GM12878 (cell line): ENCODE results near the gene COL25A1. TPM values are rescaled to one million over a fixed set of nuclear protein-coding genes. Genes with fewer than 3 reads are reported as not detected.

Source experiments
- ATAC-seq: fragments of 200-7000 bp; cut with Tn5 transposase; 3 replicates; pipeline ENCODE4 v1.9.1; 2020; ENCODE audit warnings: mild to moderate bottlenecking, moderate library complexity
- BruUV-seq: library from RNA; stranded (reverse); fragments of 400-500 nt; replicated peaks from 2 replicates; lab custom pipeline; 2021; lab: Mats Ljungman, UMichigan
- CTCF ChIA-PET: fragments of 300-600 bp; sonication (Branson Sonifier 250); formaldehyde crosslinking; extraction: SDS; loops from one replicate; lab custom pipeline; 2021; ENCODE audit warnings: inconsistent platforms; lab: Yijun Ruan, JAX
- POLR2A ChIA-PET: fragments of 350-600 bp; formaldehyde crosslinking; extraction: SDS; loops from one replicate; lab custom pipeline; 2021; ENCODE audit warnings: inconsistent platforms; lab: Charles Lee
- RAD21 ChIA-PET: fragments of 300-600 bp; sonication (Branson Sonifier 250); formaldehyde crosslinking; loops from one replicate; lab custom pipeline; 2023; ENCODE audit warnings: antibody characterized with exemption; ENCODE audit not compliant: unreplicated experiment; lab: Charles Lee
- SMC1A ChIA-PET: fragments of 300-600 bp; sonication (Branson Sonifier 250); formaldehyde crosslinking; loops from one replicate; lab custom pipeline; 2023; ENCODE audit not compliant: unreplicated experiment, uncharacterized antibody; lab: Charles Lee
- DNase-seq: peaks from one replicate; pipeline ENCODE4 v3.0.0-alpha.2; 2011; ENCODE audit warnings: low read depth, low spot score
- FAIRE-seq: peaks from 3 replicates; lab custom pipeline; 2011; peaks lifted over from hg19 to GRCh38; lab: Jason Lieb, UNC
- H2AFZ ChIP-seq: 2 replicates; pipeline ENCODE4 v1.6.0; 2011; ENCODE audit warnings: low read depth, low read length, control low read depth; ENCODE audit not compliant: control insufficient read depth
- H3K27ac ChIP-seq: 2 replicates; pipeline ENCODE4 v1.5.1; 2011; ENCODE audit warnings: control low read depth; ENCODE audit not compliant: control insufficient read depth, insufficient read depth
- H3K27me3 ChIP-seq, 2 experiments: replicated peaks in 1 of 2; 2 replicates each; pipeline versions ENCODE4 v1.6.0 to v1.6.1; 2011; ENCODE audit warnings: low read length in 1 of 2; ENCODE audit not compliant: control insufficient read depth in 2 of 2, insufficient read depth in 2 of 2
- H3K36me3 ChIP-seq, 2 experiments: 2 replicates each; pipeline ENCODE4 v1.5.1; 2011; ENCODE audit warnings: low read length in 1 of 2; ENCODE audit not compliant: control insufficient read depth in 2 of 2, insufficient read depth in 2 of 2
- H3K4me1 ChIP-seq: 2 replicates; pipeline ENCODE4 v1.6.1; 2011; ENCODE audit warnings: mild to moderate bottlenecking, low read length, moderate library complexity, mixed read lengths; ENCODE audit not compliant: control insufficient read depth, insufficient read depth
- H3K4me2 ChIP-seq: 2 replicates; pipeline ENCODE4 v1.6.0; 2011; ENCODE audit warnings: control low read depth; ENCODE audit not compliant: control insufficient read depth, insufficient read depth
- H3K4me3 ChIP-seq: fragments of 200-600 bp; sonication (generic); 2 replicates; pipeline ENCODE4 v1.5.1; 2016
- H3K79me2 ChIP-seq: 2 replicates; pipeline ENCODE4 v1.6.0; 2011; ENCODE audit warnings: low read length; ENCODE audit not compliant: control insufficient read depth, insufficient read depth
- H3K9ac ChIP-seq: 2 replicates; pipeline ENCODE4 v1.8.0; 2011; ENCODE audit warnings: low read length, control low read depth, mixed read lengths; ENCODE audit not compliant: control insufficient read depth, insufficient read depth
- H3K9me3 ChIP-seq: replicated peaks from 3 replicates; pipeline ENCODE4 v1.5.1; 2011; ENCODE audit warnings: mild to moderate bottlenecking, low read length; ENCODE audit not compliant: control insufficient read depth, insufficient read depth
- H4K20me1 ChIP-seq: 2 replicates; pipeline ENCODE4 v1.6.0; 2011; ENCODE audit not compliant: control insufficient read depth, insufficient read depth
- CBX3 ChIP-seq: fragments of 200-600 bp; sonication (generic); IDR thresholded peaks from 2 replicates; pipeline ENCODE4 v1.6.1; 2016; ENCODE audit warnings: low read depth, borderline replicate concordance
- GABPA ChIP-seq: IDR thresholded peaks from 2 replicates; pipeline ENCODE4 v1.6.1; 2014; ENCODE audit warnings: antibody characterized with exemption, low read depth, mild to moderate bottlenecking, inconsistent platforms
- HDGF ChIP-seq: fragments of 450-650 bp; IDR thresholded peaks from 2 replicates; pipeline ENCODE4 v1.6.1; 2016; ENCODE audit warnings: antibody characterized with exemption
- MTA3 ChIP-seq: IDR thresholded peaks from 2 replicates; pipeline ENCODE4 v1.6.1; 2012; ENCODE audit warnings: low read length, inconsistent platforms, borderline replicate concordance
- MXI1 ChIP-seq: fragments of 150-350 bp; IDR thresholded peaks from 2 replicates; pipeline ENCODE4 v1.6.1; 2011; ENCODE audit warnings: low read depth, mild to moderate bottlenecking, inconsistent platforms, low read length, improper control_type of control experiment
- WGBS: methylation state at CpG from one replicate; pipeline ENCODE4 v1.1.6; 2016; ENCODE audit warnings: low lambda C conversion rate; ENCODE audit not compliant: insufficient replicate concordance, insufficient coverage; ENCODE audit errors: missing lambda C conversion rate; 5-methylcytosine and 5-hydroxymethylcytosine counted together
- in situ Hi-C: fragments of 300-500 bp; cut with MboI; formaldehyde crosslinking; loops from 9 replicates; pipeline ENCODE4 v1.14.3; 2018; ENCODE audit warnings: mixed read lengths
- intact Hi-C: fragments of 100-400 bp; cut with micrococcal nuclease; formaldehyde crosslinking; loops from one replicate; pipeline ENCODE4 v1.14.2; 2022; ENCODE audit not compliant: unreplicated experiment
- polyA plus RNA-seq, 11 experiments: library from polyadenylated mRNA; depleted of rRNA in 4 of 11; unstranded in 6 of 11; stranded (reverse) in 5 of 11; fragments of >200 nt; fragmentation: Nextera tagmentation in 4 of 11; fragmentation: Illumina TruSeq in 1 of 11; extraction: Ambion mirVana in 4 of 11; extraction: Trizol in 1 of 11; gene quantifications; 1 replicate in 1 of 11; 2 replicates in 10 of 11; pipeline versions ENCODE4 v1.2.1 to v1.2.3, GENCODE V29; 2011 to 2016; ENCODE audit warnings: inconsistent platforms in 2 of 11, missing spikeins in 2 of 11, low read depth in 1 of 11
- total RNA-seq, 4 experiments: library from RNA; depleted of rRNA in 3 of 4; stranded (reverse); fragments of >200 nt in 3 of 4; fragmentation: Illumina TruSeq in 1 of 4; extraction: Trizol in 1 of 4; gene quantifications; 2 replicates each; pipeline versions ENCODE4 v1.2.1 to v1.2.3, GENCODE V29; 2013 to 2021
- TF ChIP-seq, protein P1 (sequence below): IDR thresholded peaks from 2 replicates; pipeline ENCODE4 v1.6.1; 2011; ENCODE audit warnings: borderline replicate concordance, low read depth, mild to moderate bottlenecking, moderate library complexity, low read length; ENCODE audit not compliant: insufficient read depth, poor library complexity, severe bottlenecking
- TF ChIP-seq, protein P2 (sequence below): fragments of 450-650 bp; IDR thresholded peaks from 2 replicates; pipeline ENCODE4 v1.6.1; 2017; ENCODE audit warnings: antibody characterized with exemption, mild to moderate bottlenecking, moderate library complexity
- TF ChIP-seq, protein P3 (sequence below): IDR thresholded peaks from 2 replicates; pipeline ENCODE4 v1.6.1; 2012; ENCODE audit warnings: mild to moderate bottlenecking, low read depth, low read length
- TF ChIP-seq, protein P4 (sequence below): fragments of 450-650 bp; IDR thresholded peaks from 2 replicates; pipeline ENCODE4 v1.6.1; 2017; ENCODE audit warnings: mild to moderate bottlenecking, moderate library complexity

Gene COL25A1
- total and polyA plus RNA-seq, 10 of the 15 experiments (the other 5 are each of a cell fraction or from before 2014, with no cell fraction given): 0.01 to 0.26 (median 0.12) TPM; not detected in 6

DNA sequence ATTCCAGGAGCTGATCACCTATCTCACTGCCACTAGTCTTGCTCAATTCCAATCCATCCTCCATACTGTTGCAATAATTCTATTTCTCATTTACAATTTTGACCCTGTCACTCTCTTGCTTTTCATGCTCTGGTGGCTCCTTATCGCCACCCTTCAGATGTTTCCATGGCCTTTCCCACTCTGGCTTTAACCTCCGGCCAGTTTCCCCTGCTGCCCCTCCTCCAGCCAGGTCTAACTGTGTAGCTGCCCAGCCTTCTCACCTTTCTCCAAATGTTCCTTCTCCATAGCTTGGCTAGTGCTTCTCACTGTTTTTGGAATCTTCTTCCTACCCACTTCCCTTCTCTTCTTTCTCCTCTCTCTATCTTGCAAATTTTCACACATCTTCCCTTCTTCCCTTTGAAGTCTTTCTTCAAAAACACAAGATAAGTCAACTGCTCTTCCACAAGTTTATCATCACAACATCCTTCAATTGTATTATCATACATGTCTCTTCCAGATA, 153.8 kb downstream of the COL25A1 start:
- ATAC-seq (no peak), FAIRE-seq (no peak), DNase-seq (no peak)
- no peak overlapping the region for H2AFZ ChIP-seq
- 31% methylated on average over 2 of the region's 2 CpGs for WGBS
- SMC1A ChIA-PET: no interaction called here
- no peaks in the 10 kb centered on the region for H3K79me2 ChIP-seq
- intact Hi-C loops: no loop called here
- in situ Hi-C loops: no loop called here
- no peaks in the 10 kb centered on the region for H4K20me1 ChIP-seq
- H3K4me2 ChIP-seq: no peak overlapping the region
- H3K9me3 ChIP-seq: no peaks in the 10 kb centered on the region
- no TSS peak for BruUV-seq
- no peaks in the 10 kb centered on the region for H3K36me3 ChIP-seq
- RAD21 ChIA-PET: no interaction called here
- no peak overlapping the region for H3K27ac ChIP-seq
- CTCF ChIA-PET: interaction anchor here (1.1 to 1.4 kb wide), 3 partner anchors 26 to 146 kb away, joined by 3 read pairs; no protein-coding TSS in a partner anchor
- no peak overlapping the region for H3K4me3 ChIP-seq
- no peaks in the 10 kb centered on the region for H3K27me3 ChIP-seq
- H3K4me1 ChIP-seq: no peaks in the 10 kb centered on the region
- POLR2A ChIA-PET: no interaction called here
- H3K9ac ChIP-seq: no peak overlapping the region
- no peak for TF ChIP-seq CBX3
- TF ChIP-seq, protein P1, sequence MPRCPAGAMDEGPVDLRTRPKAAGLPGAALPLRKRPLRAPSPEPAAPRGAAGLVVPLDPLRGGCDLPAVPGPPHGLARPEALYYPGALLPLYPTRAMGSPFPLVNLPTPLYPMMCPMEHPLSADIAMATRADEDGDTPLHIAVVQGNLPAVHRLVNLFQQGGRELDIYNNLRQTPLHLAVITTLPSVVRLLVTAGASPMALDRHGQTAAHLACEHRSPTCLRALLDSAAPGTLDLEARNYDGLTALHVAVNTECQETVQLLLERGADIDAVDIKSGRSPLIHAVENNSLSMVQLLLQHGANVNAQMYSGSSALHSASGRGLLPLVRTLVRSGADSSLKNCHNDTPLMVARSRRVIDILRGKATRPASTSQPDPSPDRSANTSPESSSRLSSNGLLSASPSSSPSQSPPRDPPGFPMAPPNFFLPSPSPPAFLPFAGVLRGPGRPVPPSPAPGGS: no peak
- TF ChIP-seq MXI1: no peak
- no peak for TF ChIP-seq GABPA
- TF ChIP-seq, protein P2, sequence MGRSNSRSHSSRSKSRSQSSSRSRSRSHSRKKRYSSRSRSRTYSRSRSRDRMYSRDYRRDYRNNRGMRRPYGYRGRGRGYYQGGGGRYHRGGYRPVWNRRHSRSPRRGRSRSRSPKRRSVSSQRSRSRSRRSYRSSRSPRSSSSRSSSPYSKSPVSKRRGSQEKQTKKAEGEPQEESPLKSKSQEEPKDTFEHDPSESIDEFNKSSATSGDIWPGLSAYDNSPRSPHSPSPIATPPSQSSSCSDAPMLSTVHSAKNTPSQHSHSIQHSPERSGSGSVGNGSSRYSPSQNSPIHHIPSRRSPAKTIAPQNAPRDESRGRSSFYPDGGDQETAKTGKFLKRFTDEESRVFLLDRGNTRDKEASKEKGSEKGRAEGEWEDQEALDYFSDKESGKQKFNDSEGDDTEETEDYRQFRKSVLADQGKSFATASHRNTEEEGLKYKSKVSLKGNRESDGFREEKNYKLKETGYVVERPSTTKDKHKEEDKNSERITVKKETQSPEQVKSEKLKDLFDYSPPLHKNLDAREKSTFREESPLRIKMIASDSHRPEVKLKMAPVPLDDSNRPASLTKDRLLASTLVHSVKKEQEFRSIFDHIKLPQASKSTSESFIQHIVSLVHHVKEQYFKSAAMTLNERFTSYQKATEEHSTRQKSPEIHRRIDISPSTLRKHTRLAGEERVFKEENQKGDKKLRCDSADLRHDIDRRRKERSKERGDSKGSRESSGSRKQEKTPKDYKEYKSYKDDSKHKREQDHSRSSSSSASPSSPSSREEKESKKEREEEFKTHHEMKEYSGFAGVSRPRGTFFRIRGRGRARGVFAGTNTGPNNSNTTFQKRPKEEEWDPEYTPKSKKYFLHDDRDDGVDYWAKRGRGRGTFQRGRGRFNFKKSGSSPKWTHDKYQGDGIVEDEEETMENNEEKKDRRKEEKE: no peak
- TF ChIP-seq, protein P3, sequence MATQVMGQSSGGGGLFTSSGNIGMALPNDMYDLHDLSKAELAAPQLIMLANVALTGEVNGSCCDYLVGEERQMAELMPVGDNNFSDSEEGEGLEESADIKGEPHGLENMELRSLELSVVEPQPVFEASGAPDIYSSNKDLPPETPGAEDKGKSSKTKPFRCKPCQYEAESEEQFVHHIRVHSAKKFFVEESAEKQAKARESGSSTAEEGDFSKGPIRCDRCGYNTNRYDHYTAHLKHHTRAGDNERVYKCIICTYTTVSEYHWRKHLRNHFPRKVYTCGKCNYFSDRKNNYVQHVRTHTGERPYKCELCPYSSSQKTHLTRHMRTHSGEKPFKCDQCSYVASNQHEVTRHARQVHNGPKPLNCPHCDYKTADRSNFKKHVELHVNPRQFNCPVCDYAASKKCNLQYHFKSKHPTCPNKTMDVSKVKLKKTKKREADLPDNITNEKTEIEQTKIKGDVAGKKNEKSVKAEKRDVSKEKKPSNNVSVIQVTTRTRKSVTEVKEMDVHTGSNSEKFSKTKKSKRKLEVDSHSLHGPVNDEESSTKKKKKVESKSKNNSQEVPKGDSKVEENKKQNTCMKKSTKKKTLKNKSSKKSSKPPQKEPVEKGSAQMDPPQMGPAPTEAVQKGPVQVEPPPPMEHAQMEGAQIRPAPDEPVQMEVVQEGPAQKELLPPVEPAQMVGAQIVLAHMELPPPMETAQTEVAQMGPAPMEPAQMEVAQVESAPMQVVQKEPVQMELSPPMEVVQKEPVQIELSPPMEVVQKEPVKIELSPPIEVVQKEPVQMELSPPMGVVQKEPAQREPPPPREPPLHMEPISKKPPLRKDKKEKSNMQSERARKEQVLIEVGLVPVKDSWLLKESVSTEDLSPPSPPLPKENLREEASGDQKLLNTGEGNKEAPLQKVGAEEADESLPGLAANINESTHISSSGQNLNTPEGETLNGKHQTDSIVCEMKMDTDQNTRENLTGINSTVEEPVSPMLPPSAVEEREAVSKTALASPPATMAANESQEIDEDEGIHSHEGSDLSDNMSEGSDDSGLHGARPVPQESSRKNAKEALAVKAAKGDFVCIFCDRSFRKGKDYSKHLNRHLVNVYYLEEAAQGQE: no peak
- TF ChIP-seq MTA3: no peak
- TF ChIP-seq HDGF: no peak
- TF ChIP-seq, protein P4, sequence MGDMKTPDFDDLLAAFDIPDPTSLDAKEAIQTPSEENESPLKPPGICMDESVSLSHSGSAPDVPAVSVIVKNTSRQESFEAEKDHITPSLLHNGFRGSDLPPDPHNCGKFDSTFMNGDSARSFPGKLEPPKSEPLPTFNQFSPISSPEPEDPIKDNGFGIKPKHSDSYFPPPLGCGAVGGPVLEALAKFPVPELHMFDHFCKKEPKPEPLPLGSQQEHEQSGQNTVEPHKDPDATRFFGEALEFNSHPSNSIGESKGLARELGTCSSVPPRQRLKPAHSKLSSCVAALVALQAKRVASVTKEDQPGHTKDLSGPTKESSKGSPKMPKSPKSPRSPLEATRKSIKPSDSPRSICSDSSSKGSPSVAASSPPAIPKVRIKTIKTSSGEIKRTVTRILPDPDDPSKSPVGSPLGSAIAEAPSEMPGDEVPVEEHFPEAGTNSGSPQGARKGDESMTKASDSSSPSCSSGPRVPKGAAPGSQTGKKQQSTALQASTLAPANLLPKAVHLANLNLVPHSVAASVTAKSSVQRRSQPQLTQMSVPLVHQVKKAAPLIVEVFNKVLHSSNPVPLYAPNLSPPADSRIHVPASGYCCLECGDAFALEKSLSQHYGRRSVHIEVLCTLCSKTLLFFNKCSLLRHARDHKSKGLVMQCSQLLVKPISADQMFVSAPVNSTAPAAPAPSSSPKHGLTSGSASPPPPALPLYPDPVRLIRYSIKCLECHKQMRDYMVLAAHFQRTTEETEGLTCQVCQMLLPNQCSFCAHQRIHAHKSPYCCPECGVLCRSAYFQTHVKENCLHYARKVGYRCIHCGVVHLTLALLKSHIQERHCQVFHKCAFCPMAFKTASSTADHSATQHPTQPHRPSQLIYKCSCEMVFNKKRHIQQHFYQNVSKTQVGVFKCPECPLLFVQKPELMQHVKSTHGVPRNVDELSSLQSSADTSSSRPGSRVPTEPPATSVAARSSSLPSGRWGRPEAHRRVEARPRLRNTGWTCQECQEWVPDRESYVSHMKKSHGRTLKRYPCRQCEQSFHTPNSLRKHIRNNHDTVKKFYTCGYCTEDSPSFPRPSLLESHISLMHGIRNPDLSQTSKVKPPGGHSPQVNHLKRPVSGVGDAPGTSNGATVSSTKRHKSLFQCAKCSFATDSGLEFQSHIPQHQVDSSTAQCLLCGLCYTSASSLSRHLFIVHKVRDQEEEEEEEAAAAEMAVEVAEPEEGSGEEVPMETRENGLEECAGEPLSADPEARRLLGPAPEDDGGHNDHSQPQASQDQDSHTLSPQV: no peak
